Neural progenitor cell (in vitro differentiated cells): ENCODE results near the gene KIF4A. TPM values are rescaled to one million over a fixed set of nuclear protein-coding genes. Genes with fewer than 3 reads are reported as not detected.

Source experiments
- DNase-seq: peaks from one replicate; pipeline ENCODE4 v3.0.0-alpha.2; 2016; ENCODE audit warnings: low spot score
- H2AFZ ChIP-seq: fragments of 200-600 bp; sonication (generic); replicated peaks from 2 replicates; pipeline ENCODE4 v1.6.1; 2016; ENCODE audit warnings: antibody characterized with exemption
- H3F3A ChIP-seq: fragments of 200-600 bp; sonication (generic); 2 replicates; pipeline ENCODE4 v1.6.1; 2016; ENCODE audit warnings: antibody characterized with exemption, low read depth
- H3K27ac ChIP-seq: fragments of 200-600 bp; sonication (generic); 2 replicates; pipeline ENCODE4 v1.5.1; 2016; ENCODE audit warnings: mild to moderate bottlenecking
- H3K27me3 ChIP-seq: fragments of 200-600 bp; sonication (generic); 2 replicates; pipeline ENCODE4 v1.6.1; 2016; ENCODE audit warnings: mild to moderate bottlenecking, moderate library complexity
- H3K36me3 ChIP-seq: fragments of 200-600 bp; sonication (generic); 2 replicates; pipeline ENCODE4 v1.5.1; 2016
- H3K4me1 ChIP-seq: fragments of 200-600 bp; sonication (generic); 2 replicates; pipeline ENCODE4 v1.6.1; 2016; ENCODE audit warnings: mixed run types
- H3K4me2 ChIP-seq: fragments of 200-600 bp; sonication (generic); 2 replicates; pipeline ENCODE4 v1.6.1; 2016
- H3K4me3 ChIP-seq: fragments of 200-600 bp; sonication (generic); 2 replicates; pipeline ENCODE4 v1.5.1; 2016
- H3K79me2 ChIP-seq: fragments of 200-600 bp; sonication (generic); 2 replicates; pipeline ENCODE4 v1.6.1; 2016; ENCODE audit warnings: low read depth
- H3K9ac ChIP-seq: fragments of 200-600 bp; sonication (generic); 2 replicates; pipeline ENCODE4 v1.6.1; 2016
- H3K9me3 ChIP-seq: fragments of 200-600 bp; sonication (generic); 2 replicates; pipeline ENCODE4 v1.5.1; 2016; ENCODE audit warnings: low read depth
- H4K20me1 ChIP-seq: fragments of 200-600 bp; sonication (generic); 2 replicates; pipeline ENCODE4 v1.6.1; 2016; ENCODE audit warnings: low read depth
- H3K27ac Mint-ChIP-seq: 3 replicates; pipeline ENCODE4 v1.8.0; 2021; ENCODE audit warnings: mixed read lengths
- H3K27me3 Mint-ChIP-seq: 2 replicates; pipeline ENCODE4 v1.8.0; 2022; ENCODE audit warnings: low read depth, mild to moderate bottlenecking, inconsistent platforms, moderate library complexity, mixed read lengths; ENCODE audit not compliant: insufficient read depth
- H3K36me3 Mint-ChIP-seq: 3 replicates; pipeline ENCODE4 v1.8.0; 2021; ENCODE audit warnings: mixed read lengths
- H3K4me1 Mint-ChIP-seq: 3 replicates; pipeline ENCODE4 v1.8.0; 2021; ENCODE audit warnings: mixed read lengths
- H3K4me3 Mint-ChIP-seq: 3 replicates; pipeline ENCODE4 v1.8.0; 2021; ENCODE audit warnings: mild to moderate bottlenecking, moderate library complexity, mixed read lengths
- H3K9me3 Mint-ChIP-seq: 3 replicates; pipeline ENCODE4 v1.8.0; 2020; ENCODE audit warnings: mixed read lengths
- EZH2 ChIP-seq: fragments of 200-600 bp; sonication (generic); IDR thresholded peaks from 2 replicates; pipeline ENCODE4 v1.6.1; 2017; ENCODE audit warnings: antibody characterized with exemption, mild to moderate bottlenecking, moderate library complexity
- EZH2phosphoT487 ChIP-seq: fragments of 200-600 bp; sonication (generic); IDR thresholded peaks from 2 replicates; pipeline ENCODE4 v1.6.1; 2017; ENCODE audit warnings: antibody characterized with exemption
- total RNA-seq: library from RNA; depleted of rRNA; stranded (reverse); fragments of >200 nt; gene quantifications from 2 replicates; pipeline ENCODE4 v1.2.3, GENCODE V29; 2015; ENCODE audit warnings: low replicate concordance
- TF ChIP-seq, protein P1 (sequence below): fragments of 200-600 bp; sonication (generic); IDR thresholded peaks from 2 replicates; pipeline ENCODE4 v1.5.1; 2017; ENCODE audit warnings: antibody characterized with exemption, mild to moderate bottlenecking

The KIF4A gene
- total RNA-seq, 1 donor from 2014 or later, result 77.6 TPM

DNA sequence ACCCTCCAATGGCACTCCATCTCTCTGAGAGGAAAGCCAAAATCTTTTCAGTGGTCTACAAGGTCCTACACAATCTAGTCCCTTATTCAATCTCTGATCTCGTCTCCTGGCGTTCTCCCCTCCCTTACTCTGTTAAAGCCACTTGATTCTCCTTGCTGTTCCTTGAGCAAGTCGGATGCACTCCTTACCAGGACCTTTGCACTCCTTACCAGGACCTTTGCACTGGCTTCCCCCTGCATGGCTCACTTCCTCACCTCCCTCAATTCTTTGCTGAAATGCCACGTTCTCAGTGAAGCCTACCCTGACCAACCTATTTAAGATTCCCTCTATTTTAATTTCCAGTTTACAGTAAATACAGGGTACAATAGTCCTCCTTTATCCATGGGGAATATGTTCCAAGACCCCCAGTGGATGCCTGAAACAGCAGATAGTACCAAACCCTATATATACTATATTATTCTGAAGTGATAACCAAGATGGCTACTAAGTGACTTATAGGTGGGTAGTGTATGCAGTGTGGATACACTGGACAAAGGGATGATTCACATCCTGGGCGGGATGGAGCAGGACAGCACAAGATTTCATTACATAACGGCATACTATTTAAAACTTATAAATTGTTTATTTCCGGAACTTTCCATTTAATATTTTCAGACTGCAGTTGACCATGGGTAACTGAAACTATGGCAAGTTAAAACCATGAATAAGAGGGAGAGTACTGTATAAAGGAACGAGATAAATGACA is 148.2 kb downstream of the KIF4A start:
- H3K27me3 ChIP-seq, result peaks cover 6% of the 10 kb centered on the region
- H3K9me3 ChIP-seq, result no peaks in the 10 kb centered on the region
- H2AFZ ChIP-seq, result no peak overlapping the region
- Mint-ChIP-seq H3K9me3 (peaks cover 10% of the 10 kb centered on the region), H3K27me3 (peaks cover 10% of the 10 kb centered on the region), H3K4me3 (no peak overlapping the region), H3K36me3 (no peaks in the 10 kb centered on the region), H3K27ac (no peak overlapping the region), H3K4me1 (peaks cover 14% of the 10 kb centered on the region)
- no peaks in the 10 kb centered on the region for H4K20me1 ChIP-seq
- H3K27ac ChIP-seq, result no peak overlapping the region
- H3K9ac ChIP-seq, result no peak overlapping the region
- H3K4me3 ChIP-seq, result no peak overlapping the region
- no peak overlapping the region for H3K4me2 ChIP-seq
- no peaks in the 10 kb centered on the region for H3F3A ChIP-seq
- H3K36me3 ChIP-seq, result no peaks in the 10 kb centered on the region
- no peak for DNase-seq
- H3K79me2 ChIP-seq, result no peaks in the 10 kb centered on the region
- no peaks in the 10 kb centered on the region for H3K4me1 ChIP-seq
- no peak for TF ChIP-seq EZH2phosphoT487

DNA sequence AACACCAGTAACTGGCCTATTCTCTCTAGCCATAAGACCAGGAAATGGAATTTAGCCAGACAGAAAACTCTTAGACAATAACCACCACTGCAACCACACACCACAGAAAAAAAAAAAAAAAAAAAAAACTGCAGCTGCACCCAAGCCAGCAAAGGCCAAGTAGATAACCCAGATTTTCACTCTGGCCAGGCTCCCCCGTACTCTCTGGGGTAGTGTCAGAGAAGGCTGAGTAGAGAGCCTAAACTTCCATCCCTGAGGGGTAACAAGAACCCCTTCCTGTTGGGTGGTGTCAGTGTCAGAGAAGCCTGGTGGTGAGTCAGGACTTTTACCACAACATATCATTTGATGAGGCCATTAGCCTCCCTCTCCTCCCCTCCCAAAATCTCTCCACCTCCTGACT is 149.1 kb downstream of the KIF4A start:
- Mint-ChIP-seq H3K4me1 (peaks cover 12% of the 10 kb centered on the region), H3K36me3 (no peaks in the 10 kb centered on the region), H3K27ac (no peak overlapping the region), H3K27me3 (peaks cover 9% of the 10 kb centered on the region), H3K9me3 (peaks cover 5% of the 10 kb centered on the region), H3K4me3 (no peak overlapping the region)
- DNase-seq, result no peak
- Histone ChIP-seq H3K79me2 (no peaks in the 10 kb centered on the region), H2AFZ (no peak overlapping the region), H3K9me3 (no peaks in the 10 kb centered on the region), H3K27me3 (peaks cover 11% of the 10 kb centered on the region), H3F3A (no peaks in the 10 kb centered on the region), H4K20me1 (no peaks in the 10 kb centered on the region), H3K4me2 (no peak overlapping the region), H3K4me1 (no peaks in the 10 kb centered on the region), H3K27ac (no peak overlapping the region), H3K9ac (no peak overlapping the region), H3K36me3 (no peaks in the 10 kb centered on the region), H3K4me3 (no peak overlapping the region)
- TF ChIP-seq EZH2phosphoT487 (no peak), EZH2 (no peak)
- TF ChIP-seq, protein P1, sequence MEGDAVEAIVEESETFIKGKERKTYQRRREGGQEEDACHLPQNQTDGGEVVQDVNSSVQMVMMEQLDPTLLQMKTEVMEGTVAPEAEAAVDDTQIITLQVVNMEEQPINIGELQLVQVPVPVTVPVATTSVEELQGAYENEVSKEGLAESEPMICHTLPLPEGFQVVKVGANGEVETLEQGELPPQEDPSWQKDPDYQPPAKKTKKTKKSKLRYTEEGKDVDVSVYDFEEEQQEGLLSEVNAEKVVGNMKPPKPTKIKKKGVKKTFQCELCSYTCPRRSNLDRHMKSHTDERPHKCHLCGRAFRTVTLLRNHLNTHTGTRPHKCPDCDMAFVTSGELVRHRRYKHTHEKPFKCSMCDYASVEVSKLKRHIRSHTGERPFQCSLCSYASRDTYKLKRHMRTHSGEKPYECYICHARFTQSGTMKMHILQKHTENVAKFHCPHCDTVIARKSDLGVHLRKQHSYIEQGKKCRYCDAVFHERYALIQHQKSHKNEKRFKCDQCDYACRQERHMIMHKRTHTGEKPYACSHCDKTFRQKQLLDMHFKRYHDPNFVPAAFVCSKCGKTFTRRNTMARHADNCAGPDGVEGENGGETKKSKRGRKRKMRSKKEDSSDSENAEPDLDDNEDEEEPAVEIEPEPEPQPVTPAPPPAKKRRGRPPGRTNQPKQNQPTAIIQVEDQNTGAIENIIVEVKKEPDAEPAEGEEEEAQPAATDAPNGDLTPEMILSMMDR, result no peak

DNA sequence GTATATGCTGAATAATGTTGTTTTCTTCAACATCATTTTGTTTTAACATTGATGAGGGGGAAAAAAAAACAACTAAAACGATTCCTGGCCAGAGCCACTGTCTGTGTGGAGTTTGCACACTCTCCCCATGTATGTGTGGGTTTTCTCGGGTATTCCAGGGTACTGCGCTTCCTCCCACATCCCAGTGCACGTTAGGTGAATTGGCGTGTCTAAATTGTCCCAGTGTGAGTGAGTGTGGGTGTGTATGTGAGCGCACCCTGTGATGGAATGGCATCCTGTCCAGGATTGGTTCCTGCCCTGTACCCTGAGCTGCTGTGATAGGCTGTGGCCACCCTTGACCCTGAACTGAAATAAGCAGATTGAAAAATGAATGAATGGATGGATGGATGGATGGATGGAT is 152.3 kb downstream of the KIF4A start:
- Mint-ChIP-seq H3K4me1 (peaks cover 7% of the 10 kb centered on the region), H3K9me3 (peaks cover 11% of the 10 kb centered on the region), H3K27ac (no peak overlapping the region), H3K4me3 (no peak overlapping the region), H3K27me3 (peaks cover 18% of the 10 kb centered on the region), H3K36me3 (no peaks in the 10 kb centered on the region)
- Histone ChIP-seq H3K27me3 (peaks cover 32% of the 10 kb centered on the region), H3K9me3 (no peaks in the 10 kb centered on the region), H3K9ac (no peak overlapping the region), H2AFZ (no peak overlapping the region), H3K4me3 (no peak overlapping the region), H3K36me3 (no peaks in the 10 kb centered on the region), H3K79me2 (no peaks in the 10 kb centered on the region), H3F3A (no peaks in the 10 kb centered on the region), H4K20me1 (no peaks in the 10 kb centered on the region), H3K27ac (no peak overlapping the region), H3K4me2 (no peak overlapping the region), H3K4me1 (no peaks in the 10 kb centered on the region)
- no peak for DNase-seq
- no peak for TF ChIP-seq EZH2
- TF ChIP-seq, protein P1, result no peak
- no peak for TF ChIP-seq EZH2phosphoT487

DNA sequence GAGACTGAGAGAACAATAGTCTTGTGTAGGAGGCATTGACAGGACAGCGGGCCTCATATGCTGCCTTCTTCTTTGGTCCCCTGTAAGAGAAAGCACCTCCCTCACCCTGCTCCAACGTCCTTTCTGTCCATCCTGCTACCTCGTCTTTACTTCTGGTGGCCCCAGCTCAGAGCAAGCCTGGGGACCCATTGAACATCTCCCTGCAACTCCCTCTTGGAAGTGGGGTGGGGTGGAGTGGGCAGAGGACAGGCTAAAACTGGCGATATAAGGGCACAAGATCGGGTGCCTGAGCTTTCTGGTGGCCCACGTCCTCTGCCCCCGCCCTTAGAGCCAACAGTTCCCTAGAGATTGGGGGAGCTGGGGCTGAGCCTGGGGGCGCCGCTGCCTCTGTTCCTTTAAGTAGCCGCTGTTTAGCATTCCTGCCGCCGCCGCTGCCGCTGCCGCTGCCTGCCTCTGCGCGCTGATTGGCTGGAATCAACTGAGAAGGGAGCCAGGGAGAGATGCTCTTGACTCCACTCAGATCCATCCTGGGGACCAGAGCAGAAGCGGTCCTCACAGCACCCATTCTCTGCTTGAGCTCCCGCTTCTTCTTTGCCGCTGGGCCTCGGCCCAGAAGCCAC is 154.5 kb downstream of the KIF4A start, which contains the start of gene DLG3:
Gene DLG3, plus strand, starts transcription at position 510 of the 620 bp plus-strand sequence. CDS start 367 bp downstream, outside the sequence.
- H3K9me3 ChIP-seq, result no peaks in the 10 kb centered on the region
- peaks cover 32% of the 10 kb centered on the region for H3K27me3 ChIP-seq
- no peaks in the 10 kb centered on the region for H3K4me1 ChIP-seq
- no peaks in the 10 kb centered on the region for H3F3A ChIP-seq
- DNase-seq, result peak; percentile 81
- H2AFZ ChIP-seq, result no peak within 1 kb of the TSS
- Mint-ChIP-seq H3K4me1 (peaks cover 7% of the 10 kb centered on the region), H3K9me3 (peaks cover 11% of the 10 kb centered on the region), H3K27ac (no peak within 1 kb of the TSS), H3K36me3 (no peaks in the 10 kb centered on the region), H3K4me3 (peak within 1 kb of the TSS; percentile 79), H3K27me3 (peaks cover 18% of the 10 kb centered on the region)
- peak within 1 kb of the TSS; percentile 44 for H3K4me3 ChIP-seq
- TF ChIP-seq EZH2phosphoT487, result no peak
- TF ChIP-seq, protein P1, result no peak
- no peak for TF ChIP-seq EZH2
- no peak within 1 kb of the TSS for H3K27ac ChIP-seq
- H3K4me2 ChIP-seq, result peak within 1 kb of the TSS; percentile 67
- H4K20me1 ChIP-seq, result no peaks in the 10 kb centered on the region
- no peaks in the 10 kb centered on the region for H3K36me3 ChIP-seq
- no peak within 1 kb of the TSS for H3K9ac ChIP-seq
- no peaks in the 10 kb centered on the region for H3K79me2 ChIP-seq
